ENCODE data around the gene NEMP1.
"Not testable (repeated sequence)": the region's sequence is repeated elsewhere in the genome, so short reads cannot be mapped to it uniquely, and the experiment has no call there.

The NEMP1 gene

GRCh38 chr12:57037264-57037663 lies 41.3 kb downstream of the NEMP1 start:
- H3K27ac ChIP-seq (ENCODE audit: low read length), result no peak overlapping the region
- H3K9ac ChIP-seq (ENCODE audit: low read length in 2 of 2), result no peak overlapping the region
- no peak overlapping the region for H3K4me3 ChIP-seq (ENCODE audit: low read length in 2 of 2)
- no peaks in the 10 kb centered on the region for H3K9me3 ChIP-seq (ENCODE audit: control insufficient read depth in 2 of 2, low read length in 2 of 2)
- H3K36me3 ChIP-seq (ENCODE audit: control insufficient read depth in 2 of 2, insufficient read depth in 2 of 2, low read length in 2 of 2), result no peaks in the 10 kb centered on the region
- H3K4me1 ChIP-seq (ENCODE audit: control insufficient read depth, insufficient read depth, low read length), result no peaks in the 10 kb centered on the region
- H3K27me3 ChIP-seq (ENCODE audit: control insufficient read depth in 1 of 2, insufficient read depth in 2 of 2, low read length in 2 of 2), result no peaks in the 10 kb centered on the region

GRCh38 chr12:57033431-57033830 lies 45.2 kb downstream of the NEMP1 start:
- no peak overlapping the region for H3K27ac ChIP-seq (ENCODE audit: low read length)
- H3K9me3 ChIP-seq (ENCODE audit: control insufficient read depth in 2 of 2, low read length in 2 of 2), result no peaks in the 10 kb centered on the region
- no peak overlapping the region for H3K4me3 ChIP-seq (ENCODE audit: low read length in 2 of 2)
- H3K9ac ChIP-seq (ENCODE audit: low read length in 2 of 2), result no peak overlapping the region
- H3K4me1 ChIP-seq (ENCODE audit: control insufficient read depth, insufficient read depth, low read length), result no peaks in the 10 kb centered on the region
- no peaks in the 10 kb centered on the region for H3K36me3 ChIP-seq (ENCODE audit: control insufficient read depth in 2 of 2, insufficient read depth in 2 of 2, low read length in 2 of 2)
- H3K27me3 ChIP-seq (ENCODE audit: control insufficient read depth in 1 of 2, insufficient read depth in 2 of 2, low read length in 2 of 2), result no peaks in the 10 kb centered on the region

GRCh38 chr12:57031789-57032188 lies 46.8 kb downstream of the NEMP1 start:
- no peak overlapping the region for H3K27ac ChIP-seq (ENCODE audit: low read length)
- H3K4me3 ChIP-seq (ENCODE audit: low read length in 2 of 2), result no peak overlapping the region
- no peaks in the 10 kb centered on the region for H3K9me3 ChIP-seq (ENCODE audit: control insufficient read depth in 2 of 2, low read length in 2 of 2)
- no peak overlapping the region for H3K9ac ChIP-seq (ENCODE audit: low read length in 2 of 2)
- H3K27me3 ChIP-seq (ENCODE audit: control insufficient read depth in 1 of 2, insufficient read depth in 2 of 2, low read length in 2 of 2), result no peaks in the 10 kb centered on the region
- H3K36me3 ChIP-seq (ENCODE audit: control insufficient read depth in 2 of 2, insufficient read depth in 2 of 2, low read length in 2 of 2), result no peaks in the 10 kb centered on the region
- H3K4me1 ChIP-seq (ENCODE audit: control insufficient read depth, insufficient read depth, low read length), result peaks cover 7% of the 10 kb centered on the region

DNA sequence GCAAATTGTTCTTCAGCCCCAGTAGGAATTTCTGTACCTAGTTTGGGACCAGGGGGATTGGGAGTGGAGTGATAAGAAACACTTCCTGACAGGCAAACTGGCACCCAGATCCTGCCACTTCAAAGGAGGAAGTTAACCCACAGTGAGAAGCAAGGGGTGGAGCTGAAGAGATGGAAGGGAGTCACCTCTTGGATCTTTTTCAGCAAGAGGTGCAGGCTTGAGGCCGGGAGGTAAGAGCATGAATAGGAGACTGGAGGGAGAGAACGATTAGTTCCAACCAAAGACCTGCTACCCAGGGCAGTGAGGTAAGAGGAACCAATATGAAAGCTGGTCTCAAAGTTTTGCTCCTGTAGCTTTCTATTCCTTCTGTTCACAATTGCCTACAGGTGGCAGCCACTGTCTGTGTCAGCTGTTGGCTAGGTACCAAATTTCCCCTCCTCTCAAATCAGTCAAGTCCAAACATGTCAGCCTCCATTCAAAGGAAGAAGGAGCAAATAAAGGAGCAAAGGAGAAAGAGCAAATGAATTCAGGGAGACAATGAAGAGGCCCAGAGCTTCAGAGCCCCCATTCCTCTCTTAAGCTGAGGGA lies 47.4 kb downstream of the NEMP1 start:
- Histone ChIP-seq H3K9me3 (ENCODE audit: control insufficient read depth in 2 of 2, low read length in 2 of 2) (no peaks in the 10 kb centered on the region), H3K9ac (ENCODE audit: low read length in 2 of 2) (no peak overlapping the region), H3K4me3 (ENCODE audit: low read length in 2 of 2) (no peak overlapping the region), H3K27ac (ENCODE audit: low read length) (no peak overlapping the region), H3K36me3 (ENCODE audit: control insufficient read depth in 2 of 2, insufficient read depth in 2 of 2, low read length in 2 of 2) (no peaks in the 10 kb centered on the region), H3K27me3 (ENCODE audit: control insufficient read depth in 1 of 2, insufficient read depth in 2 of 2, low read length in 2 of 2) (no peaks in the 10 kb centered on the region), H3K4me1 (ENCODE audit: control insufficient read depth, insufficient read depth, low read length) (peaks cover 12% of the 10 kb centered on the region)

DNA sequence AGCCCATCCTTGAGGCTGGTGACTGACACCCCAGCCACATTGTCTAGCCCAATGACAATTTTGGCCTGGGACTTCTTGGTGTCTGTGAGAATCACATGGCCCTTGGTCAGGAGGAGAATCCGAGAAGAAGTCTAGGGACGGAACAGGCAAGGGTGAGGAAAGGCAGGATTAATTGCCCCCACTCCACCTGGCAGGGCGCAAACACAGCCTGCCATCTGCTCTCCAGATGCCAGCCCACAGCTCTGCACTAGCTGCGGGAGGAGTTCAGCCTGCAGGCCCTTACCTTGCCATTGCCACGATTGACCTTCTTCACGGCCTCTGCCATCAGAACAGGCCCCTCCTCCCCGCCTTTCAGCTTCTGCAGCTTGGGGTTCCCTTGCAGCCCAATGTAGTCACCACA lies 49.1 kb downstream of the NEMP1 start:
- H3K27ac ChIP-seq (ENCODE audit: low read length), result no peak overlapping the region
- H3K9ac ChIP-seq (ENCODE audit: low read length in 2 of 2), result no peak overlapping the region
- H3K4me3 ChIP-seq (ENCODE audit: low read length in 2 of 2), result no peak overlapping the region
- H3K9me3 ChIP-seq (ENCODE audit: control insufficient read depth in 2 of 2, low read length in 2 of 2), result no peaks in the 10 kb centered on the region
- peaks cover 19% of the 10 kb centered on the region for H3K4me1 ChIP-seq (ENCODE audit: control insufficient read depth, insufficient read depth, low read length)
- H3K27me3 ChIP-seq (ENCODE audit: control insufficient read depth in 1 of 2, insufficient read depth in 2 of 2, low read length in 2 of 2), result no peaks in the 10 kb centered on the region
- no peaks in the 10 kb centered on the region for H3K36me3 ChIP-seq (ENCODE audit: control insufficient read depth in 2 of 2, insufficient read depth in 2 of 2, low read length in 2 of 2)

- H3K27ac ChIP-seq (ENCODE audit: low read length), result no peak overlapping the region
- H3K4me3 ChIP-seq (ENCODE audit: low read length in 2 of 2), result no peak overlapping the region
Observed at GRCh38 chr12:57027805-57028153, 50.8 kb downstream of the NEMP1 start.

GRCh38 chr12:57027011-57027804 lies 51.4 kb downstream of the NEMP1 start:
- H3K36me3 ChIP-seq (ENCODE audit: control insufficient read depth in 2 of 2, insufficient read depth in 2 of 2, low read length in 2 of 2), result no peaks in the 10 kb centered on the region
- H3K4me3 ChIP-seq (ENCODE audit: low read length in 2 of 2), result peak overlapping the region in 1 of 2 donors; percentile 15

More at GRCh38 chr12:57027805-57028153, 50.8 kb downstream of the NEMP1 start:
- Histone ChIP-seq H3K9me3 (ENCODE audit: control insufficient read depth in 2 of 2, low read length in 2 of 2) (no peaks in the 10 kb centered on the region), H3K27me3 (ENCODE audit: control insufficient read depth in 1 of 2, insufficient read depth in 2 of 2, low read length in 2 of 2) (no peaks in the 10 kb centered on the region), H3K36me3 (ENCODE audit: control insufficient read depth in 2 of 2, insufficient read depth in 2 of 2, low read length in 2 of 2) (no peaks in the 10 kb centered on the region), H3K9ac (ENCODE audit: low read length in 2 of 2) (no peak overlapping the region), H3K4me1 (ENCODE audit: control insufficient read depth, insufficient read depth, low read length) (peaks cover 27% of the 10 kb centered on the region)

DNA sequence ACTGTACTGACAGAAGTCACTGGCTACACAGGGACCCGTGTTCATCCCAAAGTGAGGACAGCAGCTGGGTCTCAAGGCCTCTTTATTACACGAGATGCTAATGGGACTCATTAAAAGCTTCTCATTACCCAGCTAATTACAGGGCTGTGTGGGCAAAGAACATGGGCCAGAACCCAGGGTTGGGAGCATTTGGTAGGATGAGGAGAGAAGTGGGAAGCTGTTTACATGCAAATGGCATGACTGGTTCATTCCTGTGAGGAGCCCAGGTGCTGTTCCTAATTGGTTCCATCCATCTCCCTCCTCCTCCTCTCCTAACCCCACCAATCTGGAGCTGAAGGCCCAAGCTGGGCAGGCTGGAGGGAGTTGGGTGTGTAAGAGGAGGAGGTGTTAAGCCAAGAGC lies 53.4 kb downstream of the NEMP1 start:
- H3K9ac ChIP-seq (ENCODE audit: low read length in 2 of 2), result no peak overlapping the region
- H3K9me3 ChIP-seq (ENCODE audit: control insufficient read depth in 2 of 2, low read length in 2 of 2), result no peaks in the 10 kb centered on the region
- no peak overlapping the region for H3K4me3 ChIP-seq (ENCODE audit: low read length in 2 of 2)
- peaks cover 31% of the 10 kb centered on the region for H3K4me1 ChIP-seq (ENCODE audit: control insufficient read depth, insufficient read depth, low read length)
- no peak overlapping the region for H3K27ac ChIP-seq (ENCODE audit: low read length)
- H3K27me3 ChIP-seq (ENCODE audit: control insufficient read depth in 1 of 2, insufficient read depth in 2 of 2, low read length in 2 of 2), result no peaks in the 10 kb centered on the region
- no peaks in the 10 kb centered on the region for H3K36me3 ChIP-seq (ENCODE audit: control insufficient read depth in 2 of 2, insufficient read depth in 2 of 2, low read length in 2 of 2)

More at GRCh38 chr12:57027011-57027804, 51.4 kb downstream of the NEMP1 start:
- H3K9ac ChIP-seq (ENCODE audit: low read length in 2 of 2), result peak overlapping the region; percentile 29 to 35
- no peaks in the 10 kb centered on the region for H3K27me3 ChIP-seq (ENCODE audit: control insufficient read depth in 1 of 2, insufficient read depth in 2 of 2, low read length in 2 of 2)
- H3K9me3 ChIP-seq (ENCODE audit: control insufficient read depth in 2 of 2, low read length in 2 of 2), result no peaks in the 10 kb centered on the region
- H3K27ac ChIP-seq (ENCODE audit: low read length), result peak overlapping the region; percentile 37
- peaks cover 27% of the 10 kb centered on the region for H3K4me1 ChIP-seq (ENCODE audit: control insufficient read depth, insufficient read depth, low read length)

DNA sequence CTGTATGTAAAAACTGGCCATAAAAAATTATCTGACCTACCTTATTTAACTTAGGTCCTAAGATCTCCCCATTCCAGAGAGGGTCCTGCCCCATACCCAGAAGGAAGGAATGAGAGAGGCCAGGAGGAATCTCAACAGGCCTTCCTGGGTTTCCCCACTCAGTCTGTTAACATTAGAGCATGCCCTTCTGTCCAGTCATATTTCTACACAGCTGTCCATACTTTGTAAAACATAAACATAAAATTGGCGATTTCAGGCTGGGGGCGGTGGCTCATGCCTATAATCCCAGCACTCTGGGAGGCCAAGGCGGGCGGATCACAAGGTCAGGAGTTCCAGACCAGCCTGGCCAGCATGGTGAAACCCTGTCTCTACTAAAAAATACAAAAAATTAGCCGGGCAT lies 56.3 kb downstream of the NEMP1 start:
- H3K4me3 ChIP-seq (ENCODE audit: low read length in 2 of 2); H3K9ac ChIP-seq (ENCODE audit: low read length in 2 of 2); H3K27ac ChIP-seq (ENCODE audit: low read length); H3K9me3 ChIP-seq (ENCODE audit: control insufficient read depth in 2 of 2, low read length in 2 of 2); H3K36me3 ChIP-seq (ENCODE audit: control insufficient read depth in 2 of 2, insufficient read depth in 2 of 2, low read length in 2 of 2); H3K27me3 ChIP-seq (ENCODE audit: control insufficient read depth in 1 of 2, insufficient read depth in 2 of 2, low read length in 2 of 2): not testable (repeated sequence)
- peaks cover 33% of the 10 kb centered on the region for H3K4me1 ChIP-seq (ENCODE audit: control insufficient read depth, insufficient read depth, low read length)

DNA sequence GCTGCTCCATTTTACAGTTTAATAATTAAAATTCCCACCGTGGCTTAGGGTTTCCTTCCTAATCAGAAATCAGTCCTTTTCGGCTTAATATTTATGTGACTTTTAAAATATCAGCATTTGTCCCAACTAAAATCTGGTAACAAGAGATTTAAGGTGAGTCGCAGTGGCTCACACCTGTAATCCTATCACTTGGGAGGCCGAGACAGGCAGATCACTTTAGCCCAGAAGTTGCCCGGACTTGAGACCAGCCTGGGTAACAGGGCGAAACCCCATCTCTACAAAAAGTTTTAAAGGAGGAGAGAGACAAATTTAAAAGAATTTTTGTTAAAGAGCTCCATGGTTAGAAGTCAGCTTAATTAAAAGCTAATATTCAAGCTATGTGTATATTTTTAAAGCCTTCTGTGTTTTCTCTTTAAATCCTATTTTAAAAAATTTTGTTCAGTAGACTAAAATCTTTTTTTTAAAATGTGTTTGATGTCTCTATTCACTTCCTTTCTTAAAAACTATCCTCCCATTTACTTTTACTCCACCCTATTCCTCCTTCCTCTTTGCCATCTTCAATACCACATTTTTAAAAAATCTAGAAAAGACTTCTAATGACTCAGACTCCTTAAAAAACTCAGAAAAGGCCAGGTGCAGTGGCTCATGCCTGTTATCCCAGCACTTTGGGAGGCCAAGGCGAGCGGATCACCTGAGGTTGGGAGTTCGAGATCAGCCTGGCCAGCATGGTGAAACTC lies 58.4 kb downstream of the NEMP1 start:
- Histone ChIP-seq H3K27me3 (ENCODE audit: control insufficient read depth in 1 of 2, insufficient read depth in 2 of 2, low read length in 2 of 2) (peaks cover 0 to 3% of the 10 kb centered on the region in 2 donors), H3K27ac (ENCODE audit: low read length) (no peak overlapping the region), H3K9ac (ENCODE audit: low read length in 2 of 2) (no peak overlapping the region), H3K4me1 (ENCODE audit: control insufficient read depth, insufficient read depth, low read length) (peaks cover 20% of the 10 kb centered on the region), H3K9me3 (ENCODE audit: control insufficient read depth in 2 of 2, low read length in 2 of 2) (no peaks in the 10 kb centered on the region), H3K36me3 (ENCODE audit: control insufficient read depth in 2 of 2, insufficient read depth in 2 of 2, low read length in 2 of 2) (no peaks in the 10 kb centered on the region), H3K4me3 (ENCODE audit: low read length in 2 of 2) (no peak overlapping the region)

All from stomach smooth muscle (tissue), 2 donors.